Measurements from ENCODE around the gene IGF1R.

IGF1R gene

GRCh38 chr15:98755781-98756180 is 107.4 kb downstream of the IGF1R start:
- no peak for DNase-seq

- no peak for DNase-seq
These were observed 109.9 kb downstream of the IGF1R start for GRCh38 chr15:98758224-98758623.

- DNase-seq = no peak
These were observed 110.9 kb downstream of the IGF1R start for GRCh38 chr15:98759277-98759676.

- no peak for DNase-seq
These were observed 111.9 kb downstream of the IGF1R start for GRCh38 chr15:98760112-98760826.

GRCh38 chr15:98760975-98761374 is 112.6 kb downstream of the IGF1R start:
- DNase-seq = no peak

GRCh38 chr15:98763179-98763578 is 114.8 kb downstream of the IGF1R start:
- DNase-seq = no peak

- no peak for DNase-seq
These were observed 116.0 kb downstream of the IGF1R start for GRCh38 chr15:98764291-98764690.

- DNase-seq = no peak
These were observed 117.3 kb downstream of the IGF1R start for GRCh38 chr15:98765610-98766009.

GRCh38 chr15:98767692-98768091 is 119.4 kb downstream of the IGF1R start:
- DNase-seq = no peak

GRCh38 chr15:98769867-98770266 is 121.5 kb downstream of the IGF1R start:
- no peak for DNase-seq

- no peak for DNase-seq
These were observed 122.6 kb downstream of the IGF1R start for GRCh38 chr15:98770984-98771383.

- no peak for DNase-seq
These were observed 123.2 kb downstream of the IGF1R start for GRCh38 chr15:98771541-98771940.

GRCh38 chr15:98772895-98773294 is 124.6 kb downstream of the IGF1R start:
- DNase-seq = no peak

GRCh38 chr15:98773616-98774015 is 125.3 kb downstream of the IGF1R start:
- no peak for DNase-seq

GRCh38 chr15:98774756-98775497 is 126.6 kb downstream of the IGF1R start:
- no peak for DNase-seq

- DNase-seq = no peak
These were observed 127.3 kb downstream of the IGF1R start for GRCh38 chr15:98775498-98776230.

GRCh38 chr15:98776607-98777281 is 128.4 kb downstream of the IGF1R start:
- peak; percentile 34 for DNase-seq

GRCh38 chr15:98777426-98777825 is 129.1 kb downstream of the IGF1R start:
- no peak for DNase-seq

GRCh38 chr15:98778263-98778959 is 130.1 kb downstream of the IGF1R start:
- no peak for DNase-seq

- no peak for DNase-seq
These were observed 130.6 kb downstream of the IGF1R start for GRCh38 chr15:98778960-98779359.

GRCh38 chr15:98779463-98780071 is 131.2 kb downstream of the IGF1R start:
- DNase-seq = peak; percentile 67

- no peak for DNase-seq
These were observed 133.5 kb downstream of the IGF1R start for GRCh38 chr15:98781838-98782237.

Measured in stimulated activated CD4-positive, alpha-beta T cell treated with anti-CD3 and anti-CD28 coated beads, Interleukin-1b, Interleukin-23, amount 100 ng/mL, for 48 hours (primary cell).